ENCODE measurements around the gene SLC2A4. TPM values are rescaled to one million over a fixed set of nuclear protein-coding genes. Genes with fewer than 3 reads are reported as not detected.

Gene SLC2A4
- total RNA-seq, 6 experiments from 2014 or later: 0.07 to 0.09 (median 0.09) TPM; not detected in 1

GRCh38 chr17:7238420-7239090 is 43.0 kb upstream of the SLC2A4 start:
- H3K36me3 Mint-ChIP-seq (ENCODE audit: low read depth): peaks cover 52% of the 10 kb centered on the region
- no peaks in the 10 kb centered on the region for H3K9me3 Mint-ChIP-seq
- peak overlapping the region; percentile 85 for H3K27ac Mint-ChIP-seq
- H3K4me3 Mint-ChIP-seq: peak overlapping the region; percentile 93
- peaks cover 62% of the 10 kb centered on the region for H3K4me1 Mint-ChIP-seq (ENCODE audit: low read depth)
- H3K27me3 Mint-ChIP-seq (ENCODE audit: insufficient read depth): peaks cover 12% of the 10 kb centered on the region
- no peak for TF ChIP-seq CTCF (IDR thresholded peaks at IDR 0.05)
- DNase-seq: no peak

- peak within 1 kb of the TSS; percentile 93 for H3K4me3 Mint-ChIP-seq
- H3K27me3 Mint-ChIP-seq (ENCODE audit: insufficient read depth): peaks cover 11% of the 10 kb centered on the region
- TF ChIP-seq CTCF (IDR thresholded peaks at IDR 0.05): peak; percentile 35; the same call in 1 of the 2 replicates
- peak within 1 kb of the TSS; percentile 94 for H3K27ac Mint-ChIP-seq
- H3K4me1 Mint-ChIP-seq (ENCODE audit: low read depth): peaks cover 62% of the 10 kb centered on the region
- peak; percentile 99 for DNase-seq
- peaks cover 52% of the 10 kb centered on the region for H3K36me3 Mint-ChIP-seq (ENCODE audit: low read depth)
- H3K9me3 Mint-ChIP-seq: no peaks in the 10 kb centered on the region
Observed at GRCh38 chr17:7239091-7240027, 42.2 kb upstream of the SLC2A4 start, which contains the start of gene PHF23. Gene PHF23, minus strand, starts transcription at chr17:7239457. Its CDS starts 178 bp downstream, at chr17:7239279.

- Mint-ChIP-seq H3K36me3 (ENCODE audit: low read depth) (peaks cover 43% of the 10 kb centered on the region), H3K27me3 (ENCODE audit: insufficient read depth) (peaks cover 6% of the 10 kb centered on the region), H3K9me3 (no peaks in the 10 kb centered on the region), H3K27ac (peak overlapping the region; percentile 94), H3K4me1 (ENCODE audit: low read depth) (peaks cover 52% of the 10 kb centered on the region), H3K4me3 (peak overlapping the region; percentile 88)
- TF ChIP-seq CTCF (IDR thresholded peaks at IDR 0.05): no peak
- DNase-seq: no peak
Observed at GRCh38 chr17:7240375-7240774, 41.1 kb upstream of the SLC2A4 start.

- Mint-ChIP-seq H3K4me3 (peak overlapping the region; percentile 88), H3K27ac (peak overlapping the region; percentile 94), H3K9me3 (no peaks in the 10 kb centered on the region), H3K27me3 (ENCODE audit: insufficient read depth) (peaks cover 6% of the 10 kb centered on the region), H3K36me3 (ENCODE audit: low read depth) (peaks cover 40% of the 10 kb centered on the region), H3K4me1 (ENCODE audit: low read depth) (peaks cover 44% of the 10 kb centered on the region)
- DNase-seq: no peak
- TF ChIP-seq CTCF (IDR thresholded peaks at IDR 0.05): no peak
Observed at GRCh38 chr17:7241090-7241733, 40.3 kb upstream of the SLC2A4 start.

All from HFFc6 (cell line).